Brain pericyte (primary cell): Measurements from ENCODE around the gene KANK3.

ENCODE experiments used
- DNase-seq: peaks from one replicate; pipeline ENCODE4 v3.0.0-alpha.2; 2012; ENCODE audit warnings: low read depth, low spot score

Gene KANK3

DNA sequence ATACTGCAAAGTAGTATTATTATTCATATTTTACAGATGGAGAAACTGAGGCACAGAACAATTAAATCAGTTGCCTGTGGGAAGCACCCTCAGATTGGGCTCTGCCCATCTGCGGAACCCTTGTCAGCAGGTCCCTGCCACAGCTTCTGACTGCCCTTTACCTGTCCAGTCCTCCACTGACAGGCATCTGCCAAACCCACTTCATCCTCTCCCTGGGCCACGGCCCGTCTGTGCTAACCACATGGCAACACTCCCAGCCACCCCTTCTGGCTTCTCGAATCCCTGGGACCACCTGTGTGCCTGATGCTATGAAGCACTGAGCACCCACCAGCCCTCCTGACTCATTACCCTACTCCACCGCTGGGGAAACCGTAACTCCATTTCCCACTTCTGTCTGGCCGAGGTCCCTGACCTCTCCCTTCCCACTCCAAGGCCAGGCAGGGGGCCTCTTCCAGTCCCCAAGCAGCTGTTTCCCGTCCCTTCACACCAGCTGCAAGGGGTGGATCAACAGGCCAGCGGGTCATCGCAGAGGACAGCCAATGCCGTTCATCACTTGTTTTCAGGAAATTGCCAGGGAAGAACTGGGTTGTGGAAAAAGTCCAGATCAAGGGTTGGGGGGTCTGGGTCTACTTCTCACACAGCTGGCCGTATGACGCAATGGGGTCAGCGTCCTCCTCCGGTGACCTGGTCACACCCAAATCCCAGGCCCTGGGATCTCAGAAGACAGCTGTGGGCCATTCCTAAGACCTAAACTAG is 2.5 kb downstream of the KANK3 start:
- no peak for DNase-seq

- DNase-seq: no peak
These were observed 4.2 kb downstream of the KANK3 start for GRCh38 chr19:8338835-8339234.

- DNase-seq: no peak
These were observed 5.3 kb downstream of the KANK3 start for GRCh38 chr19:8337728-8338127.

DNA sequence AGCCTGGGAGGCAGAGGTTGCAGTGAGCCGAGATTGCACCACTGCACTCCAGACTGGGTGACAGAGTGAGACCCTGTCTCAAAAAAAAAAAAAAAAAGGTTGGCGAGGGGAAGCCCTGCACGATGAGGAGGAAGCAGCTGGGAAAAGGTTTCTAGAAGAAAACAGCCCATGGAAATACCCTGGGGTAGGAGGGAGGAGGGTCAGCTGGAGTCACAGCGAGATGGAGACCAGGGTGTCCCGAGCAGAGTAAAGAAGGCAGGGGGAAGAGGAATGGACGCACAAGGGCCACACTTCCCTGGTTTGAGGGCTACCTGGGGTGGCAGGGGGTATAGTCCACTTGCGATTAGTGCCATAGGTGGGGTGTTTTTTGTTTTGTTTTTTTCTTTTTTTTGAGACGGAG is 6.4 kb downstream of the KANK3 start:
- no peak for DNase-seq

DNA sequence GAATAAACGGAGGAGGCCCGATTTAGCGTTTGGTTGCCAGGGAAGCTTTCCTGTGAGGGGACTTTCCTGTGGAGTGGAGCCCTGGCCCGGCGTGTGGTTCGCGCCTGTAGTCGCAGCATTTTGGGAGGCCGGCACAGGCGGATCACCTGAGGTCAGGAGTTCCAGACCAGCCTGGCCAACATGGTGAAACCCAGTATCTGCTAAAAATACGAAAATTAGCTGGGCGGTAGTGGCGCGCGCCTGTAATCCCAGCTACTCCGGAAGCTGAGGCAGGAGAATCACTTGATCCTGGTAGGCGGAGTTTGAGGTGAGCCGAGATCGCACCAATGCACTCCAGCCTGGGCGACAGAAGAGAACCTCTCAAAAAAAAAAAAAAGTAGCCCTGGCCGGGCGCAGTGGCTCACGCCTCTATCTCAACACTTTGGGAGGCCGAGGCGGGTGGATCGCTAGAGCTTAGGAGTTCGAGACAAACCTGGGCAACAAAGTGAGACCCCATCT is 6.9 kb downstream of the KANK3 start:
- no peak for DNase-seq

- no peak for DNase-seq
These were observed 7.6 kb downstream of the KANK3 start for GRCh38 chr19:8335343-8336071.

DNA sequence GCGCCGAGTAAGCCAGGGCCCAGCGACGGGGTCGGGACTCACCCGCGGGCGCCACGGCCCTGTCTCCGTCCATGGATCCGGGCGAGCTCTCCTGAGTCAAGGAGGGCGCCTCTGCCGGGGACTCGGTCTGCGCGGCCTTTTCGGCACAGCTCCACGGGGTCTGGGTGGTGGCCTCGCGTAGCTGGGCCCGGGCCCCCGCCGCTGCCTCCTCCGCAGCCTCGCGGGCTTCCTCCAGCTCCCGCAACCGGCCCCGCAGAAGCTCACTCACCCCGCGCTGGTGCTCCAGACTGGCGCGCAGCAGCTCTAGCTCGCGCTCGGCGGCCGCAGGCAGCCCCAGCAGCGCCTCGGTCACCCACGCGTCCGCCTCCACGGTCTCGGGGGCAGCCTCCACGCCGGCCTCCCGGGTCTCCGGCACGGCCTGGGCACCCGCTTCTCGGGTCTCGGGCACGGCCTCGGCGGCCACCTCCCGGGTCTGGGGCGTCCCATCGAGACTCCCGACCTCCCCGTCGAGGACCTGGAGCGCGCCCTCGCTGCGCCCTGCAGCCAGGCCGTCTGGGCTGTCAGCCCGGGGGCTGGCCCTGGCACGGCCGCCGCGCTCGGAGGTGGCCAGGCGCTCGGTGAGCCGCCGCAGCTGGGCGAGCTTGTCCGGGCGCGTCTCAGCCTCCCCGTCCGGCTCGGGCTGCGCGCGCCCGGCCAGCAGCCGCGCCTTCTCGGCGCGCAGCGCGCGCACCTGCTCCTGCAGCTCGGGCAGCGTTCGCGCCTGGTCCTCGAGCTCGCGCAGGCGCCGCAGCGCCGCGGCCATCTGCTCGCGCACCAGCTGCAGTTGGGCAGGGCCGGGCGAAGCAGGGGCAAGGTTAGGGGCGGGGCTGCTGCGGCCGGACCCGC is 8.4 kb downstream of the KANK3 start:
- no peak for DNase-seq

- no peak for DNase-seq
These were observed 9.2 kb downstream of the KANK3 start for GRCh38 chr19:8333767-8334457.

DNA sequence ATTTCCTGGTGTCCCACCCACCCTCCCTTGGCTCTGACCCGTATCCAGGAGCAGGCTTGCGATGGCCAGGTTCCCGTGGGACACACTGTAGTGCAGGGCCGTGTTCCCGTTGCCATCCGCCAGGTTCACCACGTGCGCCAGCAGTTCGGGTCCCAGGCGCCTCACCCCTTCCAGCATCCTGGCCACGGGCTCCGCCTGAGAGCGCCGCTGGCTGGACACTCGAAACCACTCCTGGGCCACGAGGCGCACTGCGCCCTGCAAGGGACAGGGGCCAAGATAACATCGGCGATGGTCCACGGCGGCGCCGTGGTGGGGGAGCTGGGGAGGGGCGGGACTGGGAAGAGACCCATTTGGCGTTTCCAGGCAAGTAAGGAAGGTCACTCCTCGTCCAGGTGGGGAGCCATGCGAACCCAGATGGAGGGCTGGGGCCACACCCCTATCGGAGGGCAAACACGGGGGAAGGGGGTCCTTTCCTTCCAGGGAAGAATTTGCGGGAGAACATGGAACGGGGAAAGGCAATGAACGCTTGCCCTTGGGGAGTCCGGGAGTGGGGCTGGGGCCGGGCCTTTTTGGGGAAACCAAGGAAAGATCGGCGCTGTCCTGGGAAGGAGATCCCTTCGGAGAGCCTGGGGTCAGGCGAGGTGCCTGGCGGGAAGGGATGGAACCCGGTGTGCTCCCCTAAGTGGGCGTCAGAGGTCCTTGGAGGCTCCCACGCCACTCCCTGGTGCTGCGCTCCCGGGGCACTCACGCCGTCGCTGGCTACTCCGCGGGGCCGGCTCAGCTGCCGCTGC is 9.9 kb downstream of the KANK3 start:
- no peak for DNase-seq

- no peak for DNase-seq
These were observed 11.7 kb downstream of the KANK3 start for GRCh38 chr19:8331263-8331845.

- no peak for DNase-seq
These were observed 13.1 kb downstream of the KANK3 start for GRCh38 chr19:8329996-8330395.

- DNase-seq: no peak
These were observed 17.6 kb downstream of the KANK3 start for GRCh38 chr19:8325454-8325853.

- no peak for DNase-seq
These were observed 18.6 kb downstream of the KANK3 start for GRCh38 chr19:8324186-8325050.

GRCh38 chr19:8323781-8324185 is 19.3 kb downstream of the KANK3 start:
- no peak for DNase-seq

DNA sequence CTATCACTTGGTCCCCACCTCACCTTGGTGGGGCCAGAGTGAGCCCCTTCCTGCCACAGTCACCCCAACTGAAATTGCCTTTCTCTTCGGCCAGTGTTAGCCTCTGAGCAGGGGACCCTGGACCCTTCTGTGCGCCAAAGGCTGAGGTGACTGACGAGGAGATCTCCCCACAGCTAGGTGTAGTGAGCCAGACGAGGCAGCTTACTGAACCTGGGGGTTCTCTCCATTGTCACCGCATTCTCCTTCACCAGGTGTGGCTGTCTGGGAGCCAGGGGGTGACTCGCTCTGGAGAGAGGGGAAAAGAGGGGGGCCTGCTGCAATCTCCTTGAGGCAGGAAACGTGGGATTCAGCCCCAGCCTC is 20.4 kb downstream of the KANK3 start:
- no peak for DNase-seq

GRCh38 chr19:8321986-8322637 is 20.9 kb downstream of the KANK3 start:
- DNase-seq: no peak

DNA sequence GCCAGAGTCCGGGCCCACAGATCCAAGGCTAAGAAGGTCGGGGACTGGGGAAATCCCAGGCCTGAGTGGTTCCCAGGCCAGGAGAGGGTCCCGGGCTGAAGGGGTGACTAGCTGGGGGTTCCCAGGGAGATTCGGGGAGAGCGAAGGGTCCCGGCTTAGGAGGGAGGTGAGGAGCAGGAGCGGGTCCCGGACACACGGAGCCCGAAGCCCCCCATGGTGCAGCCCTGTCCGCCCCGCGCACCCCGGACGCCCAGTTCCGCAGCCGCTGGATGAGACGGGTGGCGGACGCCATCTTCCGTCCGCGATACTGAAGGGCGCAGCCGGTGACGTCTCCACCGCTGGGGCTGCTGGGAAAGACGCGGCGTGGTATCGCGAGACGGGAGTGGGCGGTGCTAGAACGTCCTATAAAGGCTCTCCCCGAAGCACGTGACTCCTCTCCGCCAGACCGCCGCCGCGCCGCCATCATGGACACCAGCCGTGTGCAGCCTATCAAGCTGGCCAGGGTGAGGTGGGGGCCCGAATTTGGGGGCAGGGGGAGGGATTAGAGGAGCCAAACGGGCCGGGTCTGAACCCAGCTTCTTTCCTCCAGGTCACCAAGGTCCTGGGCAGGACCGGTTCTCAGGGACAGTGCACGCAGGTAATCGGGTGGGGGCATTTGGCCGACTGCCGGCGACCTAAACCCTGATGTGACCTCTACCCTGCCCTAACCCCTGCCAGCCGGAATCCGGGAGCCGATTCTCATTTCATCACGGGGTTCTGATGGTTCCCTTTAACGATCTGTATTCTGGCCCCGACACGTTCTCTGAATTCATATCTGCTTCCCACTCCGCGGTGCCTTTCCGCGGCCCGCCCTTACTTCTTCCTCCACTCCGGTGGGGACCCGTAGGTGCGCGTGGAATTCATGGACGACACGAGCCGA is 21.7 kb downstream of the KANK3 start, which contains the start of the genes NDUFA7 and RPS28:
NDUFA7 (minus strand) TSS at position 309 of the 919 bp plus-strand sequence; CDS start at position 292, 17 bp downstream.
RPS28 (plus strand) TSS at position 430 of the 919 bp plus-strand sequence; CDS start at position 465, 35 bp downstream.
- peak; percentile 90 for DNase-seq
